K562 treated with DMSO at 1 percent for 12 hours (cell line): ENCODE measurements around the gene CCL4. TPM values are rescaled to one million over a fixed set of nuclear protein-coding genes. Genes with fewer than 3 reads are reported as not detected.

Experiments
- total RNA-seq: library from RNA; unstranded; fragments of 300-600 nt; gene quantifications from 2 replicates; pipeline ENCODE4 v1.2.3, GENCODE V29; 2022; ENCODE audit not compliant: insufficient read depth

Gene CCL4
- total RNA-seq = not detected in 2 replicates

DNA sequence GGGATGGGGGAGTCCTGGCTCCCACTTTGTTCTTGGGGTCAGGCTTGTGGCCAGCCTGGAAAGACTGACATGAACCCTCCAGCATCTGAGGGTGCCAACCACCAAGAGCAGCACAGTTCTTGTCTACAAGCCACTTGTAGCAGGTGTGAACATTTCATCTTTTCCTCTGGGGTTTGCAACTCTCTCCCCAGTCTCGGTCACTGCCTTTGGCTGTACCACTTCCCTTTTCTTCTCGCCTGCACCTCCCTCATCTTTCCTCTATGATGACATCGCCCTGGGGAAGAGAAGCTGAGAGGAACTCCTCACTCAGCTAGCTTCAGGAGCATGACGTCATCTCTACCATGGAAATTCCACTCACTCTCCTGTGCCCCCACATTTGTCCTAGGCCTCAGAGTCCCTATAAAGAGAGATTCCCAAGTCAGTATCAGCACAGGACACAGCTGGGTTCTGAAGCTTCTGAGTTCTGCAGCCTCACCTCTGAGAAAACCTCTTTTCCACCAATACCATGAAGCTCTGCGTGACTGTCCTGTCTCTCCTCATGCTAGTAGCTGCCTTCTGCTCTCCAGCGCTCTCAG is at the start of gene CCL4:
Gene CCL4 (plus strand): TSS at position 427 of the 575 bp plus-strand sequence. CDS start 79 bp downstream, at position 506.

DNA sequence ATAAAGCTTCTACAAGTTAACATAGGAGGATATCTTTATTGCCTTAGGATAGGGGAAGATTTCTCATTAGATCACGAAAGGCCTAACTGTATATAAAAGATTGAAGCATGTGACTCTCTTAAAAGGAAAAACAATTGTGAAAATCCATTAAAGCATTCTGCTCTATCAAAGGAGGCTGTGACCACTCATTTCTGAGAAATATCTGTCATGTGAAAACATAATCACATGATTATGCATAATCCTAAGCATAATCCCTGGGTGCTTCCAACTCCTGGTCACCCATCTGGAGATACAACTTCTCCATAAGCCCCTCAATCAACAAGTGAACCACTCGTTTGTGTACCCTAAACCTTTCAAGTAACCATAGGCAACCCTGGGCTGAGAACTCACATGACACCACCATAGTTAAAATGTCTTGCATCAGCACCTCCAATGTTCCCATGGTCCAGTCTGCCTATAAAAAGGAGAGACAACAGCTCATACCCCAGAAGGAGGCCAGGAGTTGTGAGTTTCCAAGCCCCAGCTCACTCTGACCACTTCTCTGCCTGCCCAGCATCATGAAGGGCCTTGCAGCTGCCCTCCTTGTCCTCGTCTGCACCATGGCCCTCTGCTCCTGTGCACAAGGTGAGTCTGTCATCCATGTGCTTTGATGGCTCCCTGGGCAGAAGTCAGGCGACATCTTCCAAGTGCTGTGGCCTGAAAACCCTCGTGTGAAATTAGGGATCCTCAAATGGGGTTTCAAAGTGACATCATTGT is 39.7 kb upstream of the CCL4 start, which contains the start of gene CCL18:
Gene CCL18 (plus strand): TSS at position 487 of the 756 bp plus-strand sequence. CDS start 71 bp downstream, at position 558.

DNA sequence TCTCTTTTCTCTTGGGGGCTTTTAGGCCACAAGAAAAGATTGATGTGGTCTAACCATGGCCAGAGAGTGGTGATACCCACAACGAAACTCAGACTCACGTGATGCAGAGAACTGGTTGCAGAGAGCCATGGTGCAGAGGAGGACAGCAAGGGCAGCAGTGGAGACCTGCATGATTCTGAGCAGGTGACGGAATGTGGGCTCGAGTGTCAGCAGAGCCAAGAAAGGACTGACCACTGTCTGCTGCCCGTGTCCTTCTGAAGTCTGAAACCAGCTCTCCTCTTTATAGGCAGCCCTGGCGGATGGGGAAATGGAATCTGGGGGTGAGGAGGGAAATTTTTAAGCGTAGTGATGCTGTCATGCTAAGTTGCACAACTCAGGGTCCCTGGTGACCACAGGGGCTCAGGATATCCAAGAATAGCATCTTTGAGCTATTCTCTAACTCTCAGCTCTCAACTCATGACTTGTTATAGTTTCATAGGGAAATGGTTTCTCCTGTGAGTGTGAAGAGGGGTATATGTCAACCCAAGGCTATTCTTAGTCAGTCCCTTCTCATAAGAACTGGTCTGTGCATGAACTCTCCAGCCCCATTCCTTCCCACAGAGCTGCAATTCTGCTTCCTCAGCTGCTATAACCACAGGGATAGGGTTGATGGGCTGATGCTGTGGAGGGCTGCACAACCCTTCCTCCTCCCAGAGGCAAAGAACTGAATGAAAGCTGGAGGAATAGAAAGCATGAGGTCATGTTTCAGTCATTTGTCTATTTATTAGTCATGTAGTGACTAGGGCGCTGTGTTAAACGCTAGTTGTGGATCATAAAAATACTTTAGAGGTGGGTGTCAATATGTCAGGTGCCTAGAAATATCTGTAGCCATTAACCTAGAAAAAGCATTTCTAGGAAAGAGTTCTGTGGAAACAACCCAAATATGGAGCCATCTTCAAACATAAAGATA is 13.5 kb upstream of the CCL4 start, which contains the start of gene CCL3:
Gene CCL3 (minus strand): TSS at position 256 of the 949 bp plus-strand sequence. CDS start 85 bp downstream, at position 171.

Other genes with a start within 250 kb of the CCL4 start
- not detected in 2 replicates for gene HEATR9, start 234.9 kb upstream of the CCL4 start, total RNA-seq
- not detected in 2 replicates for gene CCL5, start 223.5 kb upstream of the CCL4 start, total RNA-seq
- 8.6 and 22.3 TPM in 2 replicates for gene RDM1, start 173.1 kb upstream of the CCL4 start, total RNA-seq
- not detected in 2 replicates for gene LYZL6, start 160.1 kb upstream of the CCL4 start, total RNA-seq
- gene CCL16, start 122.3 kb upstream of the CCL4 start, total RNA-seq = not detected in 2 replicates
- gene CCL14, start 117.1 kb upstream of the CCL4 start, total RNA-seq = not detected in 2 replicates
- not detected in 2 replicates for gene CCL15, start 102.3 kb upstream of the CCL4 start, total RNA-seq
- not detected in 2 replicates for gene CCL23, start 85.9 kb upstream of the CCL4 start, total RNA-seq
- gene CCL18, start 39.6 kb upstream of the CCL4 start, total RNA-seq = not detected in 2 replicates
- gene CCL3, start 13.7 kb upstream of the CCL4 start, total RNA-seq = not detected in 2 replicates
- not detected in 2 replicates for gene TBC1D3B, start 72.8 kb downstream of the CCL4 start, total RNA-seq
- gene CCL3L1, start 92.9 kb downstream of the CCL4 start, total RNA-seq = not detected in 2 replicates
- gene CCL4L2, start 107.2 kb downstream of the CCL4 start, total RNA-seq = not detected in 2 replicates
- not detected in 2 replicates for gene TBC1D3I, start 160.7 kb downstream of the CCL4 start, total RNA-seq
- gene TBC1D3G, start 220.1 kb downstream of the CCL4 start, total RNA-seq = not detected in 2 replicates